PFSK-1 (cell line): ENCODE data around the gene MX2.

Experiments used
- FOXP2 ChIP-seq: optimal IDR thresholded peaks from 2 replicates; pipeline ENCODE3; 2011; ENCODE audit warnings: borderline replicate concordance, control low read depth, inconsistent platforms; ENCODE audit not compliant: insufficient read depth; ENCODE audit errors: extremely low read length, extremely low read depth
- POLR2AphosphoS5 ChIP-seq: IDR thresholded peaks from 2 replicates; pipeline ENCODE4 v1.6.1; 2012; ENCODE audit warnings: low read depth, mild to moderate bottlenecking, control low read depth, low read length, moderate library complexity
- REST ChIP-seq, 2 experiments: IDR thresholded peaks; 2 replicates each; pipeline versions ENCODE4 v1.6.1 to v1.8.0; 2011 to 2012; ENCODE audit warnings: low read depth in 2 of 2, low read length in 2 of 2, control low read depth in 1 of 2, inconsistent platforms in 1 of 2, mild to moderate bottlenecking in 1 of 2, moderate library complexity in 1 of 2; ENCODE audit not compliant: insufficient read depth in 1 of 2
- SIN3A ChIP-seq: IDR thresholded peaks from 2 replicates; pipeline ENCODE4 v1.6.1; 2012; ENCODE audit warnings: mild to moderate bottlenecking, low read length, moderate library complexity, borderline replicate concordance; ENCODE audit not compliant: insufficient read depth
- TAF1 ChIP-seq: IDR thresholded peaks from 2 replicates; pipeline ENCODE4 v1.6.1; 2012; ENCODE audit warnings: low read length, control low read depth, borderline replicate concordance; ENCODE audit not compliant: insufficient read depth

- TF ChIP-seq POLR2AphosphoS5 (no peak), SIN3A (no peak), FOXP2 (no peak), TAF1 (no peak), REST (IDR thresholded peaks at IDR 0.05; ENCODE audit: insufficient read depth in 1 of 2, low read depth in 2 of 2, low read length in 2 of 2) (no peak)
Measured at GRCh38 chr21:41418956-41419680, 57.3 kb downstream of the MX2 start.
